ENCODE results near the gene SERGEF. TPM values are rescaled to one million over a fixed set of nuclear protein-coding genes. Genes with fewer than 3 reads are reported as not detected.

Gene SERGEF
- total RNA-seq, 6 experiments from 2014 or later, result 8.4 to 19.5 (median 15.8) TPM

DNA sequence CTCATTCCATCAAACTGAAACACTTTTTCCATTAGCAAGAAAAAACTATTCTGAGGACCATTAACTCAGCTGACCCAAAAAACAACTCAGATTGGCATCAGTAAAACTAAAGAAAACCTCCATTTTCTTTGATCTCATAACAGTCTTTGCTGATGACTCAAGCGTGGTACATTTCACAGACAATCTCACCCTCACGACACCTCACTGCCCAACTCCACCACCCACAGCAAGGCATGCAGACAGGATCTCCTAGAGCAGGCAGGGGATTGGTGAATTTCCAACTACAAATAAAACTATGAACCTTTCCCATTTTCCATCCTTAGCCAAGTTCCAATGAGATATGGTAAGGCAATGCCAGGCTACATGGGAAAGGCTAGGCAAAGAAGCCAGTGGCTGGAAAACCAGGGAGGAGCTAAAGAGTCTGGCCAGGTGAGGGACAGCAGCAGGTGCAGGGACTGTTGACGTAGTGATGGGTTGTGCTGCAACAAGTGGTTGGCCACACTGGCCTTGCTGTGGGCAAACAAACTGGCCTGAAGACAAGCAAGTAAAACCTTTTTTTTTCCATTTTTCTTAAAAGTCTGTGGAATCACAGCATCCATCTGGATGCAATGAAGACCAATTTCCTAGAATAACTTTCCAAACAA is 97.2 kb downstream of the SERGEF start:
- H3K36me3 ChIP-seq, result no peaks in the 10 kb centered on the region
- no peak overlapping the region for H3K27ac ChIP-seq
- peaks cover 0 to 5% (median 0%) of the 10 kb centered on the region in 4 donors for H3K4me1 ChIP-seq
- no peak for DNase-seq
- intact Hi-C loops (cut with DNase I), result no loop called here
- H3K27me3 ChIP-seq, result no peaks in the 10 kb centered on the region
- no peak overlapping the region for H3K4me3 ChIP-seq
- WGBS (ENCODE audit: insufficient coverage, low coverage, low lambda C conversion rate, missing lambda C conversion rate), result 90% methylated on average over 3 of the region's 3 CpGs
- TF ChIP-seq POLR2A (IDR thresholded peaks at IDR 0.05) (no peak), CTCF (IDR thresholded peaks at IDR 0.05) (no peak)
- no peaks in the 10 kb centered on the region for H3K9me3 ChIP-seq
- ATAC-seq, result no peak

DNA sequence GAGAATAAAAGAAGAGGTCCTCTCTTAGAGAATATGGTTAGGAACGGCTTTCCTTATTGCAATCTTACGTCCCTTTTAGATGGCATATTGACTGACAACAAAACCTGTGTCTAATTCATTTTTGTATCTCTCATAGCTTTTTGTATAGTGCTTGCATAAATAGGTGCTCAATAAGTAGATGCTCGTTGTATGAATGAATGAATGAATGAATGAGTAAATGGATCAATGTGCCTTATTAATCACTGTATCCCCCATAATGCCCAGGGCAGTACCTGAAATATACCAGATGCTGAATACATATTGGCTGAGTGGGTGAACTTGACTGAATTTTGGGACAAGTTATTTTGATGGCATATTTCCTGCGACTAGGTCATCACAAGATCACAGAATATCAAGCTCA is 97.9 kb downstream of the SERGEF start:
- Histone ChIP-seq H3K4me1 (no peaks in the 10 kb centered on the region), H3K27me3 (no peaks in the 10 kb centered on the region), H3K36me3 (no peaks in the 10 kb centered on the region), H3K9me3 (no peaks in the 10 kb centered on the region), H3K4me3 (no peak overlapping the region), H3K27ac (no peak overlapping the region)
- DNase-seq, result no peak
- 94% methylated on average over 4 of the region's 4 CpGs for WGBS (ENCODE audit: insufficient coverage, low coverage, low lambda C conversion rate, missing lambda C conversion rate)
- intact Hi-C loops (cut with DNase I), result no loop called here
- ATAC-seq, result no peak
- no peak for TF ChIP-seq POLR2A (IDR thresholded peaks at IDR 0.05)
- TF ChIP-seq CTCF (IDR thresholded peaks at IDR 0.05), result no peak

GRCh38 chr11:17907046-17907445 is 105.8 kb downstream of the SERGEF start:
- TF ChIP-seq CTCF (IDR thresholded peaks at IDR 0.05) (no peak), POLR2A (IDR thresholded peaks at IDR 0.05) (no peak)
- H3K4me1 ChIP-seq, result no peaks in the 10 kb centered on the region
- H3K27me3 ChIP-seq, result no peaks in the 10 kb centered on the region
- no peak overlapping the region for H3K27ac ChIP-seq
- no peak for DNase-seq
- no peak overlapping the region for H3K4me3 ChIP-seq
- intact Hi-C loops (cut with DNase I), result no loop called here
- no peaks in the 10 kb centered on the region for H3K36me3 ChIP-seq
- no peak for ATAC-seq
- 100% methylated on average over 1 of the region's 1 CpG for WGBS (ENCODE audit: insufficient coverage, low coverage, low lambda C conversion rate, missing lambda C conversion rate)
- H3K9me3 ChIP-seq, result no peaks in the 10 kb centered on the region

DNA sequence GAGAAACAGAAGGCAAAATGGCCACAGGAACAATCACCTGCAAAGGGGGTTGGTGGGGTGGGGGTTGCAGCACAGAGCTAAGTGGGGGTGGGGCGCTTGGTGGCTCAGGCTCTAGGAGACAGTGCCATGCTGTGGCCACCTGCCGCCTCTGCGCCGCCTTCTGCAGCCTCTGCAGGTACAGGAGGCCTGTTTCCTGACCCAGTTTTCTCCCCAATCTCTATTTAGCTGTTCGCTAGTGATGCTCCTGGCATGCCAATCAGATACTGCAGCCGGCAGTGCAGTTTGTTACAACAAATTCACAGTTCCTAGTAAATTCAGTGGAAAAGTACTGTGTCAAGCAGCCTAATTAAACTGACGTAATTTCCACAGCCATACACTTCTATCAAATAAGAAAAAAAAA is 106.4 kb downstream of the SERGEF start:
- Histone ChIP-seq H3K4me1 (no peaks in the 10 kb centered on the region), H3K9me3 (no peaks in the 10 kb centered on the region), H3K36me3 (no peaks in the 10 kb centered on the region), H3K4me3 (no peak overlapping the region), H3K27me3 (no peaks in the 10 kb centered on the region), H3K27ac (no peak overlapping the region)
- no peak for DNase-seq
- 84% methylated on average over 4 of the region's 7 CpGs for WGBS (ENCODE audit: insufficient coverage, low coverage, low lambda C conversion rate, missing lambda C conversion rate)
- intact Hi-C loops (cut with DNase I), result no loop called here
- TF ChIP-seq CTCF (IDR thresholded peaks at IDR 0.05) (no peak), POLR2A (IDR thresholded peaks at IDR 0.05) (no peak)
- ATAC-seq, result peak in 3 of 4 donors; percentile 23 to 41 (median 32)

GRCh38 chr11:17905477-17905876 is 107.4 kb downstream of the SERGEF start:
- no peak for TF ChIP-seq POLR2A (IDR thresholded peaks at IDR 0.05)
- TF ChIP-seq CTCF (IDR thresholded peaks at IDR 0.05), result no peak
- no peaks in the 10 kb centered on the region for H3K27me3 ChIP-seq
- ATAC-seq, result peak in 2 of 4 donors; percentile 40 to 48

More at GRCh38 chr11:17905477-17905876, 107.4 kb downstream of the SERGEF start:
- Histone ChIP-seq H3K4me1 (no peaks in the 10 kb centered on the region), H3K27ac (no peak overlapping the region), H3K9me3 (no peaks in the 10 kb centered on the region), H3K36me3 (no peaks in the 10 kb centered on the region), H3K4me3 (no peak overlapping the region)
- intact Hi-C loops (cut with DNase I), result no loop called here
- DNase-seq, result no peak
